ENCODE results near the gene SLC35A2.

The SLC35A2 gene

DNA sequence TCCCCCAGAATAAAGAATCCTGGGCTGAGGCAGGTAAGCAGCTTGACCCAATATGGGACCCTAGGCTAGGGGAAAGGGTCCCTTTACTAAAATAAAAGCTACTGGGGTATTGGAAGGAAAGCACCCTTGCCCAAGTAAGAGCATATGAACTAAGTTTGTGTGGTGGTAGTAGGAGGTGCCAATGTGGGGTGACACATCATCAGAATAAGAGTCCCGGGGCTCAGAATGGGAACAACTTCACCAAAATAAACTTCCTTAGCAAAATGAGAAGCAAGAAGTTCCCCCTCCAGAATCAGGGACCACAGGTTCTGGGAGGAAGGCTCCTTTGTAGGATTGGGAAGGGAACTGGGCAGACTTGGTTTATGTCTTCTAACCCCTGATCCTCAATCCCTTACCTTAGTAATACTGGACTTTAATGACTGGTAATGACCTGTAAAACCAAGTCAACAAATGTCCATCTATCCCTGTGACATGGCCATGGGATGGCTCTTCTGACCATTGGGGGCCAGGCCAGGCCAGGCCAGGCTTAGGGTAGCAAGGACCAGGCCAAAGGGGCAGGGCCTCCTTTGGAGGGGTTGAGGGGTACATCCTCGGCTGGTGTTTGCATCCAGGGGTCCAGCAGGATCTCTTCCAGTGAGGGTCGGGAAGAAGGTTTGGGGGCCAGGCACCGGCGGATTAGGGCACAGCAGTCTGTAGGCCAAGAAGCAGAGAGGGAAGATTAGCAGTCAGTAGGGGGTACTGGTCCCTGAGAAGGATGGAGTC lies 2.3 kb upstream of the SLC35A2 start:
- no peak overlapping the region for H3K4me3 ChIP-seq (IDR thresholded peaks at IDR 0.05; ENCODE audit: insufficient read depth, low read depth, low read length)
- peak overlapping the region; percentile 90 for H3K4me2 ChIP-seq
- peaks cover 35% of the 10 kb centered on the region for H4K20me1 ChIP-seq (ENCODE audit: insufficient read depth)
- peaks cover 28% of the 10 kb centered on the region for H3K4me1 ChIP-seq (ENCODE audit: low read depth, poor library complexity, severe bottlenecking)
- H3K36me3 ChIP-seq (ENCODE audit: insufficient read depth), result peaks cover 18% of the 10 kb centered on the region; the same call in 1 of the 2 replicates
- H3K27me3 ChIP-seq (ENCODE audit: insufficient read depth, low read depth), result no peaks in the 10 kb centered on the region
- H3K9ac ChIP-seq, result peak overlapping the region; percentile 96
- no peak for TF ChIP-seq CTCF (conservative IDR thresholded peaks at IDR 0.05; ENCODE audit: low read depth, low read length)
- peaks cover 48% of the 10 kb centered on the region for H3K79me2 ChIP-seq (ENCODE audit: insufficient read depth, low read depth)
- no peak overlapping the region for H2AFZ ChIP-seq (ENCODE audit: low read depth)
- H3K27ac ChIP-seq, result peak overlapping the region; percentile 93

- Histone ChIP-seq H3K9ac (peak overlapping the region; percentile 50; the same call in 1 of the 2 replicates), H3K27ac (peak overlapping the region; percentile 93), H3K4me3 (IDR thresholded peaks at IDR 0.05; ENCODE audit: insufficient read depth, low read depth, low read length) (no peak overlapping the region), H4K20me1 (ENCODE audit: insufficient read depth) (peaks cover 16% of the 10 kb centered on the region), H3K4me2 (peak overlapping the region; percentile 90), H3K36me3 (ENCODE audit: insufficient read depth) (peaks cover 11% of the 10 kb centered on the region; the same call in 1 of the 2 replicates), H3K27me3 (ENCODE audit: insufficient read depth, low read depth) (no peaks in the 10 kb centered on the region), H3K4me1 (ENCODE audit: low read depth, poor library complexity, severe bottlenecking) (peaks cover 28% of the 10 kb centered on the region), H3K79me2 (ENCODE audit: insufficient read depth, low read depth) (peaks cover 21% of the 10 kb centered on the region), H2AFZ (ENCODE audit: low read depth) (no peak overlapping the region)
- no peak for TF ChIP-seq CTCF (conservative IDR thresholded peaks at IDR 0.05; ENCODE audit: low read depth, low read length)
These were observed 477 bp downstream of the SLC35A2 start for GRCh38 chrX:48910926-48911411.

DNA sequence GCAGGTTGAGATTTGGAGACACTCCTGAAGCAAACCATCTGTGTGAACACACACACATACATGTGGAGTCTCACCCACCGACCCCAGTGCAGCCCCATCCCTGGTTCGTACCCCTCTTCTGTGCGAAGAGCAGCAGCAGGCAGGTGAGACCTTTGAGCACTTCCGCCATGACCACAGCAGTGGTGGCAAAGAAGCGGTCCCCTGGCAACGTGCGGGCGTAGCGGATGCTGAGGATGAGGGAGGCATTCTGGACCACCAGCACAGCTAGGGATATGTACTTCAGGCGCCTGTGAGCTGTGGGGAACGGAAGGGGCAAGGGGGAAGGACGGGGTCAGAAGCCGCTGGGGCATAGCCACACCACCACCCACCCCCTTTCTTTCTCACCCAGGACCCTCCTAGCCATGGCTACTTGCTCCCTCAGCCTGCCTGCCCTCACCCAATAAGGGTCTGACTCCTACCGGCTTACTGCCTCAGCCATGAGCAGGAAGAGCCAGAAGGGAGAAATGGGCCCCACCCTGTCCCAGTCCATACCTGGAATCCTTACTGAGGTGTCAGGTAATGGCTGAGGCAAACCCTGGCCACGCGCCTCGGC lies 1.6 kb downstream of the SLC35A2 start:
- Histone ChIP-seq H3K36me3 (ENCODE audit: insufficient read depth) (0 out of 2 replicates have a peak, but pooled peaks cover 4% of the 10 kb centered on the region), H3K27me3 (ENCODE audit: insufficient read depth, low read depth) (no peaks in the 10 kb centered on the region), H3K9ac (no peak overlapping the region), H2AFZ (ENCODE audit: low read depth) (no peak overlapping the region), H4K20me1 (ENCODE audit: insufficient read depth) (peaks cover 5% of the 10 kb centered on the region; the same call in 1 of the 2 replicates), H3K4me1 (ENCODE audit: low read depth, poor library complexity, severe bottlenecking) (peaks cover 27% of the 10 kb centered on the region), H3K79me2 (ENCODE audit: insufficient read depth, low read depth) (peaks cover 10% of the 10 kb centered on the region), H3K4me3 (IDR thresholded peaks at IDR 0.05; ENCODE audit: insufficient read depth, low read depth, low read length) (no peak overlapping the region), H3K4me2 (no peak overlapping the region), H3K27ac (no peak overlapping the region)
- TF ChIP-seq CTCF (conservative IDR thresholded peaks at IDR 0.05; ENCODE audit: low read depth, low read length), result no peak

- no peak overlapping the region for H2AFZ ChIP-seq (ENCODE audit: low read depth)
- H3K79me2 ChIP-seq (ENCODE audit: insufficient read depth, low read depth), result no peaks in the 10 kb centered on the region
- no peaks in the 10 kb centered on the region for H3K27me3 ChIP-seq (ENCODE audit: insufficient read depth, low read depth)
- no peak for TF ChIP-seq CTCF (conservative IDR thresholded peaks at IDR 0.05; ENCODE audit: low read depth, low read length)
- H4K20me1 ChIP-seq (ENCODE audit: insufficient read depth), result no peaks in the 10 kb centered on the region
- peaks cover 16% of the 10 kb centered on the region for H3K4me1 ChIP-seq (ENCODE audit: low read depth, poor library complexity, severe bottlenecking)
- no peak overlapping the region for H3K4me3 ChIP-seq (IDR thresholded peaks at IDR 0.05; ENCODE audit: insufficient read depth, low read depth, low read length)
- no peak overlapping the region for H3K4me2 ChIP-seq
- H3K36me3 ChIP-seq (ENCODE audit: insufficient read depth), result no peaks in the 10 kb centered on the region
- no peak overlapping the region for H3K9ac ChIP-seq
- no peak overlapping the region for H3K27ac ChIP-seq
These were observed 2.8 kb downstream of the SLC35A2 start for GRCh38 chrX:48908600-48908999.

Data from KMS-11 (cell line).